Right renal pelvis (tissue), 4 donors: ENCODE data around the gene C1QTNF9B. TPM values are rescaled to one million over a fixed set of nuclear protein-coding genes. Genes with fewer than 3 reads are reported as not detected.
"Not testable (repeated sequence)": the region's sequence is repeated elsewhere in the genome, so short reads cannot be mapped to it uniquely, and the experiment has no call there.

ENCODE experiments used
- DNase-seq, 4 donors: peaks; one replicate each; pipeline ENCODE4 v3.0.0-alpha.2; 2013; ENCODE audit warnings: low read depth in 4 of 4, low spot score in 3 of 4, missing footprints in 1 of 4
- polyA plus RNA-seq, 4 donors: library from polyadenylated mRNA; unstranded; fragments of 120-200 nt; gene quantifications; one replicate each; pipeline ENCODE4 v1.2.1, GENCODE V29; 2013; ENCODE audit not compliant: insufficient read length in 4 of 4

C1QTNF9B gene
- under 1 TPM; 0.10 to 0.60 (median 0.18) TPM for polyA plus RNA-seq

- not testable (repeated sequence) for DNase-seq
Observed at GRCh38 chr13:23897452-23897919, at the start of gene C1QTNF9B. C1QTNF9B (minus strand) TSS chr13:23897502.

GRCh38 chr13:23946900-23947299 lies 49.6 kb upstream of the C1QTNF9B start:
- no peak for DNase-seq

- no peak for DNase-seq
Observed at GRCh38 chr13:23946067-23946466, 48.8 kb upstream of the C1QTNF9B start.

GRCh38 chr13:23945612-23946011 lies 48.3 kb upstream of the C1QTNF9B start:
- no peak for DNase-seq

GRCh38 chr13:23941211-23941610 lies 43.9 kb upstream of the C1QTNF9B start:
- no peak for DNase-seq

- DNase-seq, result not testable (repeated sequence)
Observed at GRCh38 chr13:23939666-23940065, 42.4 kb upstream of the C1QTNF9B start.

- DNase-seq, result no peak
Observed at GRCh38 chr13:23934520-23934919, 37.2 kb upstream of the C1QTNF9B start.

GRCh38 chr13:23928985-23929384 lies 31.7 kb upstream of the C1QTNF9B start:
- no peak for DNase-seq

- no peak for DNase-seq
Observed at GRCh38 chr13:23923031-23923430, 25.7 kb upstream of the C1QTNF9B start.

GRCh38 chr13:23922005-23922932 lies 25.0 kb upstream of the C1QTNF9B start:
- DNase-seq, result no peak

GRCh38 chr13:23921451-23921888 lies 24.2 kb upstream of the C1QTNF9B start:
- peak; percentile 29 to 56 (median 46) for DNase-seq

- DNase-seq, result no peak
Observed at GRCh38 chr13:23919006-23919405, 21.7 kb upstream of the C1QTNF9B start.

GRCh38 chr13:23918208-23918607 lies 20.9 kb upstream of the C1QTNF9B start:
- DNase-seq, result no peak

GRCh38 chr13:23915308-23915707 lies 18.0 kb upstream of the C1QTNF9B start:
- no peak for DNase-seq

GRCh38 chr13:23912469-23912868 lies 15.2 kb upstream of the C1QTNF9B start:
- DNase-seq, result no peak

GRCh38 chr13:23909606-23910005 lies 12.3 kb upstream of the C1QTNF9B start:
- DNase-seq, result no peak

GRCh38 chr13:23905766-23906165 lies 8.5 kb upstream of the C1QTNF9B start:
- no peak for DNase-seq

- no peak for DNase-seq
Observed at GRCh38 chr13:23903906-23904280, 6.6 kb upstream of the C1QTNF9B start.

- no peak for DNase-seq
Observed at GRCh38 chr13:23902975-23903905, 5.9 kb upstream of the C1QTNF9B start.

- no peak for DNase-seq
Observed at GRCh38 chr13:23901365-23901764, 4.1 kb upstream of the C1QTNF9B start.

- no peak for DNase-seq
Observed at GRCh38 chr13:23899555-23899954, 2.3 kb upstream of the C1QTNF9B start.
